IPS-15b (cell line): ENCODE data around the gene HSD11B1L.
A peak's percentile ranks its signal among the peaks of the same experiment; 100 is the strongest.
"Not testable (repeated sequence)": the region's sequence is repeated elsewhere in the genome, so short reads cannot be mapped to it uniquely, and the experiment has no call there.

ENCODE experiments used
- H3K27me3 ChIP-seq: one replicate; pipeline ENCODE4 v1.6.1; 2013; ENCODE audit warnings: low read length; ENCODE audit not compliant: control insufficient read depth, insufficient read depth
- H3K36me3 ChIP-seq: one replicate; pipeline ENCODE4 v1.6.1; 2013; ENCODE audit warnings: low read length; ENCODE audit not compliant: control insufficient read depth, insufficient read depth
- H3K4me1 ChIP-seq: one replicate; pipeline ENCODE4 v1.6.1; 2013; ENCODE audit warnings: mild to moderate bottlenecking, low read length; ENCODE audit not compliant: control insufficient read depth, insufficient read depth
- H3K4me3 ChIP-seq: one replicate; pipeline ENCODE4 v1.5.1; 2013; ENCODE audit warnings: low read depth, low read length
- H3K9ac ChIP-seq: one replicate; pipeline ENCODE4 v1.6.1; 2013; ENCODE audit warnings: low read depth, mild to moderate bottlenecking, low read length
- H3K9me3 ChIP-seq: one replicate; pipeline ENCODE4 v1.6.1; 2013; ENCODE audit warnings: mild to moderate bottlenecking, low read length; ENCODE audit not compliant: control insufficient read depth, insufficient read depth

The HSD11B1L gene

DNA sequence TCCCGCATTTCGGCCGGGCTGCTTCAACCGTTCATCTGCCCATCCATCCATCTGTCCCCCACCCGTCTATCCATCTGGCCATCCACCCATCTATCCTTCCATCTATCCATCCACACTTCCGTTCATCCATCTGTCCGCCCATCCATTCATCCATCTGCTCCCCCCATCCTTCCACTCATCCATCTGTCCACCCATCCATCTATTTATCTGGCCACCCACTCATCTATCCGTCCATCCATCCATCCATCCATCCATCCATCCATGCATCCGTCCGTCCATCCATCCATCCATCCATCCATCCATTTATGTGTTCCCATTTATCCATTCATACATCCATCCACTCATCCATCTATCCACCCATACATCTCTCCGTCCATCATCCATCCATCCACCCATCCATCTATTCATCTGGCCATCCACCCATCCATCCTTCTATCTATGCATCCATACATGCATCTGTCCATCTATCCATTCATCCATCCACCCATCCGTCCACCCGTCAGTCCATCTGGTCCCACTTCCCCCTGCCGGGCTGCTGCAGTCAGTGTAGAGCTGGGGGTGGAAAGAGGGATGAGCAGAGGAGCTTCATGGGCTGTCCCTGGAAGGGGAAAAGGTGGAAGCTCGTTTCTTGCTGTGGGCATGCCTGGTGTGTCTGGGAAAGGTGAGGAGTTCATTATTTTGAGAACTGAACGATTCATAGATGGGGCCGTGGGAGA is 722 bp downstream of the HSD11B1L start:
- no peaks in the 10 kb centered on the region for H3K4me1 ChIP-seq
- H3K27me3 ChIP-seq, result peaks cover 2% of the 10 kb centered on the region
- H3K9me3 ChIP-seq, result no peaks in the 10 kb centered on the region
- H3K9ac ChIP-seq, result no peak overlapping the region
- H3K36me3 ChIP-seq, result peaks cover 10% of the 10 kb centered on the region
- peak overlapping the region; percentile 90 for H3K4me3 ChIP-seq

DNA sequence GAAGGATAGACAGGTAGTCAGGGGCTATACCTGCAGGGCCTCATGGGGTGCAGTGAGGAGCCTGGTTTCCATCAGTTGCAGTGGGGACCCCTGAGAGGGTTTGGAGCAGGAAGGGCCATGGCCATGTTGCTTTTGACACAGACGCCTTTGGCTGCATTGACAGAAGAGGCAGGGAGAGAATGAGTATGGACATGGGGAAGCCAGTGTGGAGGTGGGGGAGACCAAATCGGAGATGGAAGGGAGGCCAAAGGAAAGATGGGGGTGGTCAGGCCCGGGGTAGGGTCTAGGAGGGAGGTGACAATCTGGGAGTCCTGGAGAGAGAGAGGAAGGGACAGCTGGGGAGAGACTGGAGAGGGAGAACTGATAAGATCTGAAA is 1.3 kb downstream of the HSD11B1L start:
- no peaks in the 10 kb centered on the region for H3K4me1 ChIP-seq

DNA sequence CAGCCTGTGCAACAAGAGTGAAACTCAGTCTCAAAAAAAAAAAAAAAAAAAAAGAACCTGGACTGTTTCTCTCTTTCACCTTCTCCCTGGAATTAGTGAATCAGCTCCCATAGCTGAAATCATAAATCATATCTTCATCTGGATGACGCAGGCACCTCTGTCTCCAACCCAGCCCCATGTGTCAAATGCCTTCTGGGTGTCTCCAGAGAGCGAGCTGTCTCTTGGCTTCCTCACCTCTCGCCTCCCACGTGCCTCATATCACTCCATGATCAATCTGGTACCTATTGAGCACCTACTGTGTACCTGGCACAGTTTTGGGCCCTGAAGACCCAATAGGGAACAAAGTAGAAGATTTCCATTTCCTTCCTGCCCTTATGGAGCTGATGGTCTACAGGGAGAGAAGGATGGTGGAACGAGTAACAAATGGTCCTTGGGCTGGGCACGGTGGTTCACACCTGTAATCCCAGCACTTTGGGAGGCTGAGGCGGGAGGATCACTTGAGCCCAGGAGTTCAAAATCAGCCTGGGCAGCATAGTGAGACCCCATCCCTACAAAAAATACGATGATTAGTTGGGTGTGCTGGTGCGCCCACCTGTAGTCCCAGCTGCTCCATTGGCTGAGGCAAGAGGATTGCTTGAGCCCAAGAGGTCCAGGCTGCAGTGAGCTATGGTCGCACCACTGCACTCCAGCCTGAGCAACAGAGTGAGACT is 2.5 kb downstream of the HSD11B1L start:
- Histone ChIP-seq H3K36me3 (no peaks in the 10 kb centered on the region), H3K9me3 (no peaks in the 10 kb centered on the region), H3K4me1 (no peaks in the 10 kb centered on the region), H3K27me3 (peaks cover 2% of the 10 kb centered on the region), H3K9ac (no peak overlapping the region), H3K4me3 (no peak overlapping the region)

More for the DNA sequence above, 1.3 kb downstream of the HSD11B1L start:
- Histone ChIP-seq H3K36me3 (peaks cover 7% of the 10 kb centered on the region), H3K9ac (no peak overlapping the region), H3K4me3 (no peak overlapping the region), H3K9me3 (no peaks in the 10 kb centered on the region), H3K27me3 (peaks cover 2% of the 10 kb centered on the region)

DNA sequence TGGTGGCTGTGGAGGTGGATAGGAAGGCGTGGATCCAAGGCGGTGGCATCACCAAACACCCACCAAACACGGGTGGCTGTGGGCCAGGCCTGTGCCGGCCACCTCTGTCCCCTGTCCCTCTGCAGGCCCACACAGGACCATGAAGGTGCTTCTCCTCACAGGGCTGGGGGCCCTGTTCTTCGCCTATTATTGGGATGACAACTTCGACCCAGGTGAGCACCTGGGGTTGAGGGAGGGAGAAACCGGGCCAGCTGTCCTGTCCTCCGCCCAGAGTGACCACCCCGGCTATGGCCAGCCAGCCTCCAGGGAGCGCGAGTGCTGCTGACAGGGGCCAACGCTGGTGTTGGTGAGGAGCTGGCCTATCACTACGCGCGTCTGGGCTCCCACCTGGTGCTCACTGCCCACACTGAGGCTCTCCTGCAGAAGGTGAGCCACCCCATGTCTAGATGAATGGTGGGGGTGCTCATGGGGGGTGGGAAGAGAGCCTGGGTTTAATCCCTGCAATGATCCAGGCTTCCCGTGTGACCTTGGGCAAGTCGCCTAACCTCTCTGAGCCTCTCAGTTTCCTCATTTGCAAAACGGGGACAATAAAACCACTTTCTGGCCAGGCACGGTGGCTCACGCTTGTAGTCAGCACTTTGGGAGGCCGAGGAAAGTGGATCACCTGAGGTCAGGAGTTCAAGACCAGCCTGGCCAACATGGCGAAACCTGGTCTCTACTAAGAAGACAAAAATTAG is 4.0 kb downstream of the HSD11B1L start:
- H3K27me3 ChIP-seq, result peaks cover 2% of the 10 kb centered on the region
- no peak overlapping the region for H3K9ac ChIP-seq
- no peaks in the 10 kb centered on the region for H3K4me1 ChIP-seq
- H3K9me3 ChIP-seq, result no peaks in the 10 kb centered on the region
- no peak overlapping the region for H3K4me3 ChIP-seq
- H3K36me3 ChIP-seq, result no peaks in the 10 kb centered on the region

DNA sequence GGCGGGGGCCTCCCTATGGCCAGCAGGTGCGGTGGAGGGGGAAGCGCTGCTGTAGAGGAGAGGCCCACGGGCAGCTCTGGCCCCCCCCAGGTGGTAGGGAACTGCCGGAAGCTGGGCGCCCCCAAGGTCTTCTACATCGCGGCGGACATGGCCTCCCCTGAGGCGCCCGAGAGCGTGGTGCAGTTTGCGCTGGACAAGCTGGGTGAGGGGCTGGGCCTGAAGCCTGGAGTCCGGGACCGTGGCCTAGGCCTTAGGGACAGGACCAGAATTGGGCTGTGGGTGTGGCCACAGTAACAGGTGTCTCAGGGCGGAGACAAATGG is 5.5 kb downstream of the HSD11B1L start:
- peaks cover 8% of the 10 kb centered on the region for H3K36me3 ChIP-seq
- H3K4me3 ChIP-seq, result peak overlapping the region; percentile 56
- H3K9me3 ChIP-seq, result no peaks in the 10 kb centered on the region
- no peak overlapping the region for H3K9ac ChIP-seq
- peaks cover 2% of the 10 kb centered on the region for H3K27me3 ChIP-seq
- no peaks in the 10 kb centered on the region for H3K4me1 ChIP-seq

DNA sequence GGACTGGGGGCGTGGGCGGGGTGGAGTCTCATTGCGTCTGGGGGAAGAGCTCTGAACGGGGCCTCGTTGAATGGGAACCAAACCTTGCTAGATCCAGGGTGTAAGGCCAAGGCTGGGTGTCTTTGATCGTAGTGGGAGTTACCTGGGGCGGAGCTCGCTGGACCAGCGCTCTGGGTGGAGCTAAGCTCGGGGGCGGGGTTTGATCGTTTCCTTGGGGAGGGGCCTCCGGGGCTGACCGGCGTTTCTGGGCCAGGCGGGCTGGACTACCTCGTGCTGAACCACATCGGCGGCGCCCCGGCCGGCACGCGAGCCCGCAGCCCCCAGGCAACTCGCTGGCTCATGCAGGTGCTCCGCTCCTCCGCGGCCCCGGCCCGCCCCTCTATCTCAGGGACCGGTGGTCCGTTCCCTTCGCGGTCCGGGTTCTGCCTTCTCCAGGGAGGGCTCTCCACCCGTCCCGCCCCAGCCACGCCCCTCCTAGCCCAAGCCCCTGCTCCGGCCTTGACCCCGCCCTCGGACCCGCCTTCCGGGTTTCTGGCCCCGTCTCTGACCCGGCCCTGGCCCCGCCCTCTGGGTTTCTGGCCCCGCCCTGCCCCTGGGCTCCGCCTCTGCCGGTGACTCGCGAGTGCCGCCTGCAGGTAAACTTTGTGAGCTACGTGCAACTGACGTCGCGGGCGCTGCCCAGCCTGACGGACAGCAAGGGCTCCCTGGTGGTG is 6.0 kb downstream of the HSD11B1L start:
- Histone ChIP-seq H3K4me3 (peak overlapping the region; percentile 56), H3K4me1 (no peaks in the 10 kb centered on the region), H3K9ac (no peak overlapping the region), H3K9me3 (no peaks in the 10 kb centered on the region), H3K27me3 (no peaks in the 10 kb centered on the region), H3K36me3 (peaks cover 13% of the 10 kb centered on the region)

DNA sequence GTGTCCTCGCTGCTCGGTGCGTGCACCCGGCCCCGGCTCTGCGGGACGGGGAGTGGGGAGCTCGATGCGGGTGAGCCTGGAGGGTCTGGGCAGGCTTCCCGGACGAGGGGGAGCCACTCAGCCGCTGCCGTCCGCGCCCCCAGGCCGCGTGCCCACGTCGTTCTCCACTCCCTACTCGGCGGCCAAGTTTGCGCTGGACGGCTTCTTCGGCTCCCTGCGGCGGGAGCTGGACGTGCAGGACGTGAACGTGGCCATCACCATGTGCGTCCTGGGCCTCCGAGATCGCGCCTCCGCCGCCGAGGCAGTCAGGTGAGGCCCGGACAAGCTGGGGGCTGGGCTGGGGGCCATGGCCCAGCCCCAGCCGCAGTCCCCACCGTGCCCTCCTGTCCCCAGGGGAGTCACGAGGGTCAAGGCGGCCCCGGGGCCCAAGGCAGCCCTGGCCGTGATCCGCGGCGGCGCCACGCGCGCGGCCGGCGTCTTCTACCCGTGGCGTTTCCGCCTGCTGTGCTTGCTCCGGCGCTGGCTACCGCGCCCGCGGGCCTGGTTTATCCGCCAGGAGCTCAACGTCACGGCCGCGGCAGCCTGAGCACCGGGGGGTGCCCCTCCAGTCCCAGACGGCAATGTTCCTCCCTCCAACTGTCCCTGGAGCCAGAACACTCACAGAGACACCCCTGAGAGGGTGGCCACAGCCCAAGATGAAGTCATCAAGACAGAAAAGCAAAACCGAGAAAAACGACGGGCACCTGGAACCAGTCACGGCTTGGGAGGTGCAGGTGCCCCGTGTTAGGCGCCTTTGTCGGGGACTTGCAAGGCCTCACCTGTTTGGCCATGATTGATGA is 6.8 kb downstream of the HSD11B1L start:
- H3K9me3 ChIP-seq, result no peaks in the 10 kb centered on the region
- H3K9ac ChIP-seq, result no peak overlapping the region
- no peaks in the 10 kb centered on the region for H3K27me3 ChIP-seq
- peak overlapping the region; percentile 49 for H3K4me3 ChIP-seq
- H3K4me1 ChIP-seq, result no peaks in the 10 kb centered on the region
- H3K36me3 ChIP-seq, result peaks cover 21% of the 10 kb centered on the region

DNA sequence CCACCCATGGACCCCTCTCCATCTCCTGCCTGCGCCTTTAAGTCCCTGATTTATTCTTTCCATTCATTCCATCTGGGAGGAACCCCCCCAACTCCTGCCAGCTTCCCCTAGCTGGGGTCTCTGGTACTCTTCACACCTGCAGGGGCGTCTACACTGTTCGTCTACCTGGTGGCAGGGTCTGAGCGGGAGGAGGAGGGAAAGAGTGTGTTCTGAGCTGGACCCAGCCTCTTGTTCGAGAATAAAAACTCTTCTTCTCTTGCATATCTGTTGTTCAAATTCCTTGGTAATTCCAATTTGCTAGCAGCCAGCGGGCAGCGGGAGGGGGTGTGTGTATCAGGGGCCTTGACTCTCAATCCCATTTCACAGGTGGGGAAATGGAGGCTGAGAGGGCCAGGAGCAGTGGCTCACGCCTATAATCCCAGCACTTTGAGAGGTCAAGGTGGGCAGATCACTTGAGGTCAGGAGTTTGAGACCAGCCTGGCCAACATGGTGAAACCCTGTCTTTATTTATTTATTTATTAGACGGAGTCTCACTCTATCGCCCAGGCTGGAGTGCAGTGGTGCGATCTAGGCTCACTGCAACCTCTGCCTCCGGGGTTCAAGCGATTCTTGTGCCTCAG is 7.5 kb downstream of the HSD11B1L start:
- H3K4me3 ChIP-seq, H3K4me1 ChIP-seq, H3K9me3 ChIP-seq, H3K27me3 ChIP-seq, H3K9ac ChIP-seq: not testable (repeated sequence)
- H3K36me3 ChIP-seq, result peaks cover 29% of the 10 kb centered on the region

DNA sequence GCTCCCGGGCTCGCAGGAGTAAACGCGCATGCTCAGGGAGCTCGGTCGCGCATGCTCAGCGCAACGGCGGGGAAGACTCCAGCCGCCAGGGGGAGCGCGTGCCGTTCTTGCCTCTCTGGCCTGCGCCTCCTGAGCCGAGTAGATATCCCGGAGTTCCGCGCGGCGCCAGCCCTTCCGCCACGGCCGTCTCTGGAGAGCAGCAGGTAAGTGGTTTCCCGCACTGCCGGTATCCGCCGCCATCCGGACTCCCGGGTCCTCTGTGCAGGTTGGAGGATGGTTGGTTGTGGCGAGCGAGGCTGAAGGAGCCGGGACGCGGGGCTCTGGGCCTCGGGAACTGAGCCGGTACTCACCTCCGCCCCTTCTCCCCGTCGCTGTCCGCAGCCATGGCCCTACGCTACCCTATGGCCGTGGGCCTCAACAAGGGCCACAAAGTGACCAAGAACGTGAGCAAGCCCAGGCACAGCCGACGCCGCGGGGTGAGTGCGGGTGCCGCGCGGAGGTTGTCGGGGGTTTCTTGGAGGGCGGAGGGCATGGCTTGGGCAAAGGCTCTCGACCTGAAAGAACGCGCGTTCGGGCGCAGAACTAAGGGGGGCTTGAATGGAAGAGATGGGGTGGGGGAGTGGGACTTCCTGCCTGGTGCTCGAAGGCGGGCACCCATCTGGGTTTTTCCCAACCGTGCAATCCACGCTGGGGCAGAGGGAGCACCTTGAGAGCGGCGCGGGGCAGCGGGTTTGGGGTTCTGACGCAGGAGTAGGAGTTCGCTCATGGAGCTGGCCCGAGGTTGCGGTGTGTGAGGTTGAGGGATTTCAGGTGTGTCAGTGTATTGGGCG is 9.5 kb downstream of the HSD11B1L start, which contains the start of gene RPL36:
TSS of gene RPL36 (plus strand) at position 171 of the 830 bp plus-strand sequence. CDS start at position 384, 213 bp downstream.
- H3K4me3 ChIP-seq, result peak within 1 kb of the TSS; percentile 94
- H3K27me3 ChIP-seq, result no peaks in the 10 kb centered on the region
- peak within 1 kb of the TSS; percentile 99 for H3K9ac ChIP-seq
- H3K36me3 ChIP-seq, result peaks cover 48% of the 10 kb centered on the region
- H3K4me1 ChIP-seq, result no peaks in the 10 kb centered on the region
- H3K9me3 ChIP-seq, result no peaks in the 10 kb centered on the region
